ENCODE measurements around the gene RHBDD1. TPM values are rescaled to one million over a fixed set of nuclear protein-coding genes. Genes with fewer than 3 reads are reported as not detected.

The RHBDD1 gene, protein sequence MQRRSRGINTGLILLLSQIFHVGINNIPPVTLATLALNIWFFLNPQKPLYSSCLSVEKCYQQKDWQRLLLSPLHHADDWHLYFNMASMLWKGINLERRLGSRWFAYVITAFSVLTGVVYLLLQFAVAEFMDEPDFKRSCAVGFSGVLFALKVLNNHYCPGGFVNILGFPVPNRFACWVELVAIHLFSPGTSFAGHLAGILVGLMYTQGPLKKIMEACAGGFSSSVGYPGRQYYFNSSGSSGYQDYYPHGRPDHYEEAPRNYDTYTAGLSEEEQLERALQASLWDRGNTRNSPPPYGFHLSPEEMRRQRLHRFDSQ
- total RNA-seq: 1 to 10 TPM; 6.0 to 7.2 TPM

DNA sequence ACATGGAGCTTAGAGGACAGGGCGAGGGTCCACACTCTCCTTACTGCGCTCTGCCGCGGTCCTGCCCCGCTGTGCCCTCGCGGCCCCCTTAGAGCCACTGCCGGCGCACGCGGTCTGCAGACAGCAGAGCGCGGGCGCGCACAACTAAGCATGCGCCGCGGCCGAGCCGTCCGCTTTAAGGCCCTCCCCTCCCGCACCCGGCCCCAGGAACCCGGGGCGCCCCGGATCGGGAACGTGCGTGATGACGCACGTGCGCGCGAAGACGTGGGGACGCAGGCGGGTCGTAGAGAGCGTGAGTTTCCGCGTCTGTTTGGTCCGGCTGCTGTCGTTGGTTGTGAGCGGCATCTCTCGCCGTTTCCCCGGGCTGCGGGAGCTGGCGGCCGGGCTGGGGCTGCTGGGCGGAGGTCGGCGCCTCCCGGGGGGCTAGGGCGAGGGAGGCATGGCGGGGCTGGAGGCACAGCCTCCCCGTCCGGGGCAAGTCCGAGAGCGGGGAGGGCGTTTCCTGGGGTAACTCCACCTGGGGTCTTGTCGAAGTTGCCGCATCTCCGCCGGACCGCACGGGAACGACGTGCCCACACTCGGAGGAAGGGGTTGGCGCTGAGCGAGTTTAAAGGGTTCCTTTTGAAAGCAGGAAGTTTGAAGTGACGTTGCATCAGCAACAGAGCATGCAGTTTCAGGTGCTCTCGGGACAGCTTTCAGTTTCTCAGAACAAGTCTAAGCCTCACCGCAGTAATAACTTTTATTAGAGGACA lies at the start of gene RHBDD1:
Gene RHBDD1, plus strand, starts transcription at position 259 of the 752 bp plus-strand sequence. CDS start 28,640 bp downstream, outside the sequence.

DNA sequence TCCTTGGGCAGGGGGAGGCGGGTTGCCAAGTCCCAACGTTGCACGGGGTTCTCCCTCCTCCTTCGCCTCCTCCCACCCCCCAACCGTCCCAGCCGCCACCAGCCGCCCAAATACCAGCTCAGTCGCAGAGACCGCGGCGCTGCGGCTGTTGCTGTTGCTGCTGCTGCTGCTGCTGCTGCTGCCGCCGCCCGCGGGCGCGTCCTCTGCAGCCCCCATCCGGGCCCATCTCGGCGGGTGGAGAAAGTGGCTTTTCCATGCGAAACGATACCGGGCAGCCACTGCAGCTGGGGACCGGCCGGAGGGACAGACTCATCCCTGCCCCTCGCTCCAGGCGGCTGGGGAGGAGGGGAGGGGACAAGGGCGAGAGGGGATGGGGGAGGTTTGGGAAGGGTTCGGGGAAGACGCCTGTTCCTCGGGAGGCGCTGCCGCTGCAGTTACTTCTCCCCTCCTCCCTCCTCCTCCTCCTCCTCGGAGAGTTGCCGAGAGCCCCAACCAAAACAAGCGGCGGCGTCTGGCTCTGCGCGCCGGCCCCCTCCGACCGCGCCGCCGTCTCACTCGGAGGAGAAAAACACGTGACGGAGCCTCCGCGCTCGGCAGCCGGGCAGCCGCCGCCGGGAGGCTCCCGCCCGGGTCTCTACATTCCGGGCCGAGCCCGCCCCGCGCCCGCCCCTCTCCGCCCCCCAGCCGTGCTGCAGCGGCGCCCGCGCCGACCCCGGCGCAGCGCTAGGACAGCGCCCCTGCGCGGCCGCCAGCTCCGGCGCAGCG lies 36.5 kb upstream of the RHBDD1 start, which contains the start of gene IRS1:
Gene IRS1, minus strand, starts transcription at position 610 of the 765 bp plus-strand sequence. CDS start 1,082 bp downstream, outside the sequence.

Small RNAs within 50 kb of the gene (small RNA-seq; reads per million reads assigned to genes)
- gene RF00554: 0 reads per million in 2 donors

Other genes with a start within 250 kb of the RHBDD1 start
- gene IRS1, start 36.2 kb upstream of the RHBDD1 start, total RNA-seq: 10 to 100 TPM in 1 of 2 donors, 1 to 10 TPM in 1; 6.3 to 16.9 TPM

Data from melanocyte of skin (primary cell).